ENCODE results near the gene ENG. TPM values are rescaled to one million over a fixed set of nuclear protein-coding genes. Genes with fewer than 3 reads are reported as not detected.
"Not testable (repeated sequence)": the region's sequence is repeated elsewhere in the genome, so short reads cannot be mapped to it uniquely, and the experiment has no call there.

ENG gene
- polyA plus RNA-seq, 1 of the 3 experiments (the other 2 are of a cell fraction) = 18.8 TPM

- ChIA-PET CTCF (interaction anchor here (0.6 to 6.3 kb wide), 17 partner anchors 8 to 281 kb away, joined by 3 to 87 read pairs (median 5); partner anchors contain the start of gene TOR2A), POLR2A (interaction anchor here (0.5 kb wide), 1 partner anchor 14 kb away, joined by 4 read pairs; no protein-coding TSS in a partner anchor)
- H3K4me2 ChIP-seq = no peak overlapping the region
- H3K79me2 ChIP-seq (ENCODE audit: insufficient read depth) = peaks cover 25% of the 10 kb centered on the region
- no peak overlapping the region for H3K9ac ChIP-seq
- H3K27ac ChIP-seq (ENCODE audit: low read depth in 2 of 2, low read length in 1 of 2) = no peak overlapping the region
- no peaks in the 10 kb centered on the region for H3K9me2 ChIP-seq
- H2AFZ ChIP-seq (ENCODE audit: low read depth) = no peak overlapping the region
- H3F3A ChIP-seq (replicated peaks; ENCODE audit: insufficient read depth) = no peaks in the 10 kb centered on the region
- peaks cover 6 to 31% of the 10 kb centered on the region in 2 experiments for H3K4me1 ChIP-seq (ENCODE audit: control insufficient read depth in 1 of 2, insufficient read depth in 2 of 2, low read depth in 1 of 2, low read length in 1 of 2)
- WGBS (ENCODE audit: low lambda C conversion rate) = 93% methylated on average over 16 of the region's 20 CpGs
- H3K9me3 ChIP-seq = no peaks in the 10 kb centered on the region
- no peaks in the 10 kb centered on the region for H3K27me3 ChIP-seq (ENCODE audit: insufficient read depth)
- H3K36me3 ChIP-seq (replicated peaks in 1 of 2; ENCODE audit: control insufficient read depth in 1 of 2, insufficient read depth in 2 of 2, low read length in 1 of 2) = peaks cover 16% of the 10 kb centered on the region in 2 experiments
- no peak for DNase-seq
- peaks cover 21% of the 10 kb centered on the region for H4K20me1 ChIP-seq (ENCODE audit: insufficient read depth)
- TF ChIP-seq CTCF (IDR thresholded peaks at IDR 0.05) (no peak), FOXM1 (IDR thresholded peaks at IDR 0.05; ENCODE audit: low read depth) (no peak), MAX (IDR thresholded peaks at IDR 0.05; ENCODE audit: low read depth) (no peak)
- H3K4me3 ChIP-seq (ENCODE audit: low read depth in 2 of 2, low read length in 1 of 2) = no peak overlapping the region
These were observed 71.1 kb downstream of the ENG start for GRCh38 chr9:127783111-127784008.

- CTCF ChIA-PET = interaction anchor here (0.9 to 4.5 kb wide), 5 partner anchors 15 to 89 kb away, joined by 3 to 23 read pairs (median 5); partner anchors contain the start of gene TOR2A
- H3K27ac ChIP-seq (ENCODE audit: low read depth in 2 of 2, low read length in 1 of 2) = no peak overlapping the region
- no peak for DNase-seq
These were observed 72.7 kb downstream of the ENG start for GRCh38 chr9:127781806-127782205.

GRCh38 chr9:127780909-127781308, 73.5 kb downstream of the ENG start:
- not testable (repeated sequence) for H3K27me3 ChIP-seq (ENCODE audit: insufficient read depth); H3F3A ChIP-seq (replicated peaks; ENCODE audit: insufficient read depth); H3K9me3 ChIP-seq; H3K27ac ChIP-seq (ENCODE audit: low read depth in 2 of 2, low read length in 1 of 2); H4K20me1 ChIP-seq (ENCODE audit: insufficient read depth); H3K4me3 ChIP-seq (ENCODE audit: low read depth in 2 of 2, low read length in 1 of 2); H3K36me3 ChIP-seq (replicated peaks in 1 of 2; ENCODE audit: control insufficient read depth in 1 of 2, insufficient read depth in 2 of 2, low read length in 1 of 2); H3K4me2 ChIP-seq; H3K79me2 ChIP-seq (ENCODE audit: insufficient read depth); H2AFZ ChIP-seq (ENCODE audit: low read depth); H3K9me2 ChIP-seq; H3K9ac ChIP-seq; DNase-seq
- ChIA-PET CTCF (interaction anchor here (0.9 to 4.5 kb wide), 4 partner anchors 16 to 192 kb away, joined by 3 to 23 read pairs (median 13); partner anchors contain the start of gene TOR2A), POLR2A (interaction anchor here (1.2 kb wide), 1 partner anchor 25 kb away, joined by 3 read pairs; no protein-coding TSS in a partner anchor)
- WGBS (ENCODE audit: low lambda C conversion rate) = 88% methylated on average over 9 of the region's 9 CpGs
- peaks cover 0 to 21% of the 10 kb centered on the region in 2 experiments; a peak in 1 of 4 replicates for H3K4me1 ChIP-seq (ENCODE audit: control insufficient read depth in 1 of 2, insufficient read depth in 2 of 2, low read depth in 1 of 2, low read length in 1 of 2)

More at GRCh38 chr9:127781806-127782205, 72.7 kb downstream of the ENG start:
- Histone ChIP-seq H4K20me1 (ENCODE audit: insufficient read depth) (peaks cover 6% of the 10 kb centered on the region), H3K4me3 (ENCODE audit: low read depth in 2 of 2, low read length in 1 of 2) (no peak overlapping the region), H3K36me3 (replicated peaks in 1 of 2; ENCODE audit: control insufficient read depth in 1 of 2, insufficient read depth in 2 of 2, low read length in 1 of 2) (peaks cover under 1% of the 10 kb centered on the region in 2 experiments), H3K79me2 (ENCODE audit: insufficient read depth) (peaks cover 9% of the 10 kb centered on the region), H2AFZ (ENCODE audit: low read depth) (no peak overlapping the region), H3K4me1 (ENCODE audit: control insufficient read depth in 1 of 2, insufficient read depth in 2 of 2, low read depth in 1 of 2, low read length in 1 of 2) (peaks cover 0 to 21% of the 10 kb centered on the region in 2 experiments; a peak in 2 of 4 replicates), H3K27me3 (ENCODE audit: insufficient read depth) (no peaks in the 10 kb centered on the region), H3F3A (replicated peaks; ENCODE audit: insufficient read depth) (no peaks in the 10 kb centered on the region), H3K4me2 (no peak overlapping the region), H3K9me3 (no peaks in the 10 kb centered on the region), H3K9me2 (no peaks in the 10 kb centered on the region), H3K9ac (no peak overlapping the region)
- POLR2A ChIA-PET = no interaction called here
- no peak for TF ChIP-seq FOSL2 (IDR thresholded peaks at IDR 0.05; ENCODE audit: borderline replicate concordance, low read depth)
- no peak for TF ChIP-seq ZBTB33 (IDR thresholded peaks at IDR 0.05; ENCODE audit: borderline replicate concordance, low read depth)
- TF ChIP-seq USF1 (IDR thresholded peaks at IDR 0.05; ENCODE audit: borderline replicate concordance, low read depth) = no peak
- TF ChIP-seq NRF1 (IDR thresholded peaks at IDR 0.05; ENCODE audit: low read depth, low read length) = no peak
- no peak for TF ChIP-seq FOXM1 (IDR thresholded peaks at IDR 0.05; ENCODE audit: low read depth)
- TF ChIP-seq MEF2A (IDR thresholded peaks at IDR 0.05; ENCODE audit: borderline replicate concordance, low read depth) = no peak
- no peak for TF ChIP-seq POLR2AphosphoS5 (IDR thresholded peaks at IDR 0.05; ENCODE audit: low read depth, low read length)
- no peak for TF ChIP-seq TCF12 (IDR thresholded peaks at IDR 0.05)
- TF ChIP-seq SIN3A (IDR thresholded peaks at IDR 0.05; ENCODE audit: borderline replicate concordance, low read depth, low read length) = no peak
- TF ChIP-seq MAX (IDR thresholded peaks at IDR 0.05; ENCODE audit: low read depth) = no peak
- WGBS (ENCODE audit: low lambda C conversion rate) = 90% methylated on average over 3 of the region's 4 CpGs

Data from SK-N-SH (cell line).